Loucy (cell line): ENCODE data around the gene IRAK3.

Experiments
- H2AFZ ChIP-seq: fragments of 200-600 bp; sonication (generic); 2 replicates; pipeline ENCODE4 v1.6.0; 2016; ENCODE audit warnings: antibody characterized with exemption, mild to moderate bottlenecking, low read length, moderate library complexity
- H3F3A ChIP-seq: fragments of 200-600 bp; 2 replicates; pipeline ENCODE4 v1.6.0; 2016; ENCODE audit warnings: antibody characterized with exemption, low read depth, mild to moderate bottlenecking
- H3K27me3 ChIP-seq: fragments of 200-600 bp; sonication (generic); 2 replicates; pipeline ENCODE4 v1.6.1; 2014; ENCODE audit warnings: low read length, mild to moderate bottlenecking; ENCODE audit not compliant: insufficient read depth, poor library complexity, severe bottlenecking
- H3K36me3 ChIP-seq: fragments of 200-600 bp; sonication (generic); 2 replicates; pipeline ENCODE4 v1.6.1; 2016; ENCODE audit warnings: low read length; ENCODE audit not compliant: insufficient read depth
- H3K4me1 ChIP-seq: fragments of 200-600 bp; sonication (generic); 2 replicates; pipeline ENCODE4 v1.5.1; 2014; ENCODE audit warnings: low read length, mild to moderate bottlenecking; ENCODE audit not compliant: insufficient read depth, poor library complexity, severe bottlenecking
- H3K4me2 ChIP-seq: fragments of 200-600 bp; sonication (generic); 2 replicates; pipeline ENCODE4 v1.6.0; 2014; ENCODE audit warnings: antibody characterized with exemption, low read length, low read depth, mild to moderate bottlenecking; ENCODE audit not compliant: poor library complexity, severe bottlenecking
- H3K4me3 ChIP-seq: fragments of 200-600 bp; sonication (generic); 2 replicates; pipeline ENCODE4 v1.5.1; 2014; ENCODE audit warnings: low read length, mild to moderate bottlenecking, mixed read lengths; ENCODE audit not compliant: poor library complexity, severe bottlenecking
- H3K79me2 ChIP-seq: fragments of 200-600 bp; sonication (generic); 2 replicates; pipeline ENCODE4 v1.6.1; 2014; ENCODE audit warnings: low read length; ENCODE audit not compliant: insufficient read depth
- H3K9ac ChIP-seq: fragments of 200-600 bp; sonication (generic); 2 replicates; pipeline ENCODE4 v1.6.0; 2014; ENCODE audit warnings: mild to moderate bottlenecking, low read depth, low read length, moderate library complexity; ENCODE audit not compliant: poor library complexity, severe bottlenecking
- H3K9me2 ChIP-seq: fragments of 200-600 bp; sonication (generic); replicated peaks from 2 replicates; pipeline ENCODE4 v1.6.1; 2016; ENCODE audit warnings: low read depth, low read length, mixed read lengths
- H3K9me3 ChIP-seq: fragments of 200-600 bp; sonication (generic); 2 replicates; pipeline ENCODE4 v1.6.1; 2014; ENCODE audit warnings: mild to moderate bottlenecking, antibody characterized with exemption, low read length, low read depth; ENCODE audit not compliant: insufficient read depth
- H4K20me1 ChIP-seq: fragments of 200-600 bp; sonication (generic); 2 replicates; pipeline ENCODE4 v1.6.0; 2014; ENCODE audit warnings: antibody characterized with exemption, low read length, mild to moderate bottlenecking; ENCODE audit not compliant: insufficient read depth, poor library complexity, severe bottlenecking
- EZH2phosphoT487 ChIP-seq: fragments of 200-600 bp; IDR thresholded peaks from 2 replicates; pipeline ENCODE4 v1.6.1; 2018; ENCODE audit warnings: antibody characterized with exemption, mild to moderate bottlenecking, moderate library complexity, borderline replicate concordance
- TF ChIP-seq, protein P1 (sequence below): fragments of 200-600 bp; sonication (generic); conservative IDR thresholded peaks from 2 replicates; pipeline ENCODE4 v1.5.1; 2014; ENCODE audit warnings: mild to moderate bottlenecking, antibody characterized with exemption, low read length

IRAK3 gene, protein sequence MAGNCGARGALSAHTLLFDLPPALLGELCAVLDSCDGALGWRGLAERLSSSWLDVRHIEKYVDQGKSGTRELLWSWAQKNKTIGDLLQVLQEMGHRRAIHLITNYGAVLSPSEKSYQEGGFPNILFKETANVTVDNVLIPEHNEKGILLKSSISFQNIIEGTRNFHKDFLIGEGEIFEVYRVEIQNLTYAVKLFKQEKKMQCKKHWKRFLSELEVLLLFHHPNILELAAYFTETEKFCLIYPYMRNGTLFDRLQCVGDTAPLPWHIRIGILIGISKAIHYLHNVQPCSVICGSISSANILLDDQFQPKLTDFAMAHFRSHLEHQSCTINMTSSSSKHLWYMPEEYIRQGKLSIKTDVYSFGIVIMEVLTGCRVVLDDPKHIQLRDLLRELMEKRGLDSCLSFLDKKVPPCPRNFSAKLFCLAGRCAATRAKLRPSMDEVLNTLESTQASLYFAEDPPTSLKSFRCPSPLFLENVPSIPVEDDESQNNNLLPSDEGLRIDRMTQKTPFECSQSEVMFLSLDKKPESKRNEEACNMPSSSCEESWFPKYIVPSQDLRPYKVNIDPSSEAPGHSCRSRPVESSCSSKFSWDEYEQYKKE

DNA sequence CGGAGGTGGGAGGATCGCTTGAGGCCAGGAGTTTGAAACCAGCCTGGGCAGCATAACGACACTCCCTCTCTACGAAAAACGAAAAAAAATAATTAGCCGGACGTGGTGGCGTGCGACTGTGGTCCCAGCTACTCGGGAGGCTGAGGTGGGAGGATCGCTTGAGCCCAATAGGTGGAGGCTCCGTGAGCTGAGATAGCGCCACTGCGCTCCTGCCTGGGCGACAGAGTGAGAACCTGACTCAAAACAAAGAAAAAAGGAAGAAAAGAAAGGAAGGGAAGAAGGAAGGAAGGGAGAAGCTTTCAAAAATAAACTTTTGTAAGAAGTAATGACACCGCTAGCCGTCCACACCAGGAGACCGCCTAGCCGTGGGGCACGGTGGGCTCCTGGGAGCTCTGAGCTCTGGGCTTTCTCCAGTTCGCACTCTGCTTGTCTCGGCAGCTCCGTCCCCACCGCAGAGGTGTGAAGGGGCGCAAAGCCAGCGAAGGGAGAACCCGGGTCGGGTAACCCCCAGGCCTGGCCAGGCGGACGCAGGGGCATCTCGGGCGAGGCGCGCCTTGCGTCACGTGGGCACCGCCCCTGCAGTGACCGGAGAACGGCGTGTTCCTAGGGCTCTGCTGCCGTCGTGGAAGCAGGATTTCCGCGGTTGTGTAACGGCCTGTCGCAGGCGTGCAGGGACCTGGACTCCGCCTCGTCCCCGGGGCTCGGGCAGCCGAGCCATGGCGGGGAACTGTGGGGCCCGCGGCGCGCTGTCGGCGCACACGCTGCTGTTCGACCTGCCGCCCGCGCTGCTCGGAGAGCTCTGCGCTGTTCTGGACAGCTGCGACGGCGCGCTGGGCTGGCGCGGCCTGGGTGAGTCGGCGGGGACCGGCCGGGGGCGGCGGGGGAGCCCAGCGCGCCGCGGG is at the start of gene IRAK3:
TSS of gene IRAK3 (plus strand) at position 631 of the 902 bp plus-strand sequence. CDS start at position 717, 86 bp downstream.
- TF ChIP-seq, protein P1, sequence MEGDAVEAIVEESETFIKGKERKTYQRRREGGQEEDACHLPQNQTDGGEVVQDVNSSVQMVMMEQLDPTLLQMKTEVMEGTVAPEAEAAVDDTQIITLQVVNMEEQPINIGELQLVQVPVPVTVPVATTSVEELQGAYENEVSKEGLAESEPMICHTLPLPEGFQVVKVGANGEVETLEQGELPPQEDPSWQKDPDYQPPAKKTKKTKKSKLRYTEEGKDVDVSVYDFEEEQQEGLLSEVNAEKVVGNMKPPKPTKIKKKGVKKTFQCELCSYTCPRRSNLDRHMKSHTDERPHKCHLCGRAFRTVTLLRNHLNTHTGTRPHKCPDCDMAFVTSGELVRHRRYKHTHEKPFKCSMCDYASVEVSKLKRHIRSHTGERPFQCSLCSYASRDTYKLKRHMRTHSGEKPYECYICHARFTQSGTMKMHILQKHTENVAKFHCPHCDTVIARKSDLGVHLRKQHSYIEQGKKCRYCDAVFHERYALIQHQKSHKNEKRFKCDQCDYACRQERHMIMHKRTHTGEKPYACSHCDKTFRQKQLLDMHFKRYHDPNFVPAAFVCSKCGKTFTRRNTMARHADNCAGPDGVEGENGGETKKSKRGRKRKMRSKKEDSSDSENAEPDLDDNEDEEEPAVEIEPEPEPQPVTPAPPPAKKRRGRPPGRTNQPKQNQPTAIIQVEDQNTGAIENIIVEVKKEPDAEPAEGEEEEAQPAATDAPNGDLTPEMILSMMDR: no peak
- Histone ChIP-seq H3K9ac (no peak within 1 kb of the TSS), H2AFZ (no peak within 1 kb of the TSS)

DNA sequence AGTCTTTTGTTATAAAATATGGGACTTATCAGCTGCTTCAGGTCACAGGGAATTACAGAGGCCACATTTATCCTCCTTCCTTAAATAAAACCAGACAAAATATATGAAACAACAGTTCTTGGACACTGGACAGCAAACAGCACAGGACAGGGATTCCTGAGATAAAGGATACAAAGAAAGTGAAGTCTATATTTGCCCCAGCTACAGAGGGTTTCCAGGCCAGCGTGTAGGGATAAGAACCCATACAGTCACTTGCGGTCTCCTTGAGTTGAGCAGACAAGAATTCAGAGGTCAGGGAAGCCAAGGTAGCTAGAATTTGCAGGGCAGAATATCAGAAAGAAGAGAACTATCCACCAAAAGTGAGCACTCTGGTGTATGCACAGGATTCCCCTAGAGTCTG is 49.7 kb upstream of the IRAK3 start:
- no peak overlapping the region for H2AFZ ChIP-seq
- H3K9ac ChIP-seq: no peak overlapping the region
- TF ChIP-seq, protein P1: no peak
- TF ChIP-seq EZH2phosphoT487: no peak
- no peaks in the 10 kb centered on the region for H3F3A ChIP-seq
- peaks cover 6% of the 10 kb centered on the region; the same call in 1 of the 2 replicates for H3K79me2 ChIP-seq
- peaks cover 70% of the 10 kb centered on the region for H3K36me3 ChIP-seq
- H3K4me2 ChIP-seq: no peak overlapping the region
- H4K20me1 ChIP-seq: no peaks in the 10 kb centered on the region
- H3K9me2 ChIP-seq: no peaks in the 10 kb centered on the region
- H3K4me3 ChIP-seq: no peak overlapping the region
- H3K9me3 ChIP-seq: peaks cover 16% of the 10 kb centered on the region
- peaks cover 6% of the 10 kb centered on the region for H3K27me3 ChIP-seq
- peaks cover 7% of the 10 kb centered on the region for H3K4me1 ChIP-seq

More for the DNA sequence above, at the start of gene IRAK3:
- Histone ChIP-seq H3F3A (no peaks in the 10 kb centered on the region), H3K36me3 (no peaks in the 10 kb centered on the region), H3K9me3 (no peaks in the 10 kb centered on the region), H4K20me1 (no peaks in the 10 kb centered on the region), H3K79me2 (no peaks in the 10 kb centered on the region), H3K4me2 (no peak within 1 kb of the TSS), H3K4me3 (no peak within 1 kb of the TSS), H3K4me1 (no peaks in the 10 kb centered on the region), H3K9me2 (no peaks in the 10 kb centered on the region), H3K27me3 (peaks cover 4% of the 10 kb centered on the region)

DNA sequence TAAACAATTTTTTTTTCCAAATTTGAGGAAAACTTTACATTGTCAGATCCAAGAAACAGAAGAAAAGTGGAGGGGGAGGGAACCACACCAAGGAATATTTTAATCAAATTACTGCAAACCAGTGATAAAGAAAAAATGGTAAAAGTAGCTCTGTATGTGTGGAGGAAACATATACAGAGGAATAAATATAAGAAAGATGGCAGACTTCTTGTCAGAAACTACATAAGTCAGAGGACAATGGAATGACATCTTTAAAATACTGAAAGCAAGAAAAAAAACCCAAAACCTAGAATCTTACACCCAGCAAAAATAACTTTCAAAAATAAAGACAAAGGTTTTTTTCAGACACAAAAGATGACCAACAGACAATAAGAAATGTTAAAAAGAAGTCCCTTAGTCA is 48.3 kb upstream of the IRAK3 start:
- Histone ChIP-seq H3K4me2 (no peak overlapping the region), H3F3A (no peaks in the 10 kb centered on the region), H4K20me1 (no peaks in the 10 kb centered on the region), H2AFZ (no peak overlapping the region), H3K4me1 (peaks cover 20% of the 10 kb centered on the region), H3K9me2 (no peaks in the 10 kb centered on the region), H3K9ac (no peak overlapping the region), H3K4me3 (no peak overlapping the region), H3K36me3 (peaks cover 70% of the 10 kb centered on the region), H3K9me3 (peaks cover 16% of the 10 kb centered on the region), H3K79me2 (peaks cover 6% of the 10 kb centered on the region; the same call in 1 of the 2 replicates), H3K27me3 (peaks cover 6% of the 10 kb centered on the region)
- TF ChIP-seq EZH2phosphoT487: no peak
- TF ChIP-seq, protein P1: no peak
